ENCODE data around the gene PCDHGC5.

DNA sequence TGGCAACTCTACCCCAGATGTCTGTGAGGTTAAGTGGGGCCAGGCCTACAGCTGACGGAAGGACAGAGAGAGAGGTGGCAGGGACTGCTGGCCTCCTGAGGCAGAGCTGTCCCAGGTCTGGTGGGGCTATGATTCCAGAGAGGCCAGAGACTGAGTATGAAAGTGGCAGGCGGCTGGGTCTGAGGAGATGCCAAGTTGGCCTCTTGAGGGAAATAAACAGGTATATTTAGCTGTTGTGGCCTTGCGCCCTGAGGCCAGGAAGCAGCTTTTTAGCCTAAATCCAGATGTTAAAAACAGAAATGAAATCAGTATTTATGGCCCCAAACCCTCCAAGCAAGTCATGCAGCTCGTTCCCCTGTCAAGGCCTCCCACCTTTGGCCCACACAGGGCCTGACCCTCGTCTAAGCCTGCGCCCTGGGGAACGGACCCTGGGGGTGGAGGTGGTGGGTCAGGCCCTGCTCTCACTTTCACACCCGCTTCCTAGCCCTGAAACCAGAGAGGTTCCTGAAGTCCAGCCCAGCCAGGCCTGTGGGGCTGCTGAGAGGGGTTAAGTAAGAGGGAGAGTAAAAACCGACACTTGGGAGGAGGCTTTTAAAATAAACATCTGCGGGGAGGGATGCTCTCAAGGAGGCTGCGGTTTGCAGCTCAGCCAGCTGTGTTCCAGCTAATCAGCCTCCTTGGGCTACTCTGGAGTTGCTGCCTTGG, 18.7 kb downstream of the PCDHGC5 start:
- TF ChIP-seq, protein P1, sequence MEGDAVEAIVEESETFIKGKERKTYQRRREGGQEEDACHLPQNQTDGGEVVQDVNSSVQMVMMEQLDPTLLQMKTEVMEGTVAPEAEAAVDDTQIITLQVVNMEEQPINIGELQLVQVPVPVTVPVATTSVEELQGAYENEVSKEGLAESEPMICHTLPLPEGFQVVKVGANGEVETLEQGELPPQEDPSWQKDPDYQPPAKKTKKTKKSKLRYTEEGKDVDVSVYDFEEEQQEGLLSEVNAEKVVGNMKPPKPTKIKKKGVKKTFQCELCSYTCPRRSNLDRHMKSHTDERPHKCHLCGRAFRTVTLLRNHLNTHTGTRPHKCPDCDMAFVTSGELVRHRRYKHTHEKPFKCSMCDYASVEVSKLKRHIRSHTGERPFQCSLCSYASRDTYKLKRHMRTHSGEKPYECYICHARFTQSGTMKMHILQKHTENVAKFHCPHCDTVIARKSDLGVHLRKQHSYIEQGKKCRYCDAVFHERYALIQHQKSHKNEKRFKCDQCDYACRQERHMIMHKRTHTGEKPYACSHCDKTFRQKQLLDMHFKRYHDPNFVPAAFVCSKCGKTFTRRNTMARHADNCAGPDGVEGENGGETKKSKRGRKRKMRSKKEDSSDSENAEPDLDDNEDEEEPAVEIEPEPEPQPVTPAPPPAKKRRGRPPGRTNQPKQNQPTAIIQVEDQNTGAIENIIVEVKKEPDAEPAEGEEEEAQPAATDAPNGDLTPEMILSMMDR (IDR thresholded peaks at IDR 0.05; ENCODE audit: low read length) = no peak
- no peak for TF ChIP-seq EZH2 (IDR thresholded peaks at IDR 0.05; ENCODE audit: borderline replicate concordance, low read length)

All from OCI-LY1 (cell line).